Mesenteric fat pad (tissue), 1 donor: ENCODE measurements around the gene CA14. TPM values are rescaled to one million over a fixed set of nuclear protein-coding genes. Genes with fewer than 3 reads are reported as not detected.

Experiments
- DNase-seq: peaks from one replicate; pipeline ENCODE4 v3.0.0-alpha.2; 2020; ENCODE audit warnings: low spot score
- total RNA-seq: library from RNA; stranded (reverse); fragmentation: NEBNext Ultra II Directional; extraction: Animal tissue kit (Norgen Biotek cat#: 25700); gene quantifications from one replicate; pipeline ENCODE4 v1.2.1, GENCODE V29; 2021
- donor health status: DM: yes; HTN: yes; CAD: no.

The CA14 gene
- total RNA-seq, 1 donor from 2014 or later = not detected

- DNase-seq = peak; percentile 94
Measured at GRCh38 chr1:150235852-150236613, 21.5 kb upstream of the CA14 start, which contains the start of gene ANP32E. Gene ANP32E, minus strand, starts transcription at chr1:150236112. Its CDS starts 326 bp downstream, at chr1:150235786.

DNA sequence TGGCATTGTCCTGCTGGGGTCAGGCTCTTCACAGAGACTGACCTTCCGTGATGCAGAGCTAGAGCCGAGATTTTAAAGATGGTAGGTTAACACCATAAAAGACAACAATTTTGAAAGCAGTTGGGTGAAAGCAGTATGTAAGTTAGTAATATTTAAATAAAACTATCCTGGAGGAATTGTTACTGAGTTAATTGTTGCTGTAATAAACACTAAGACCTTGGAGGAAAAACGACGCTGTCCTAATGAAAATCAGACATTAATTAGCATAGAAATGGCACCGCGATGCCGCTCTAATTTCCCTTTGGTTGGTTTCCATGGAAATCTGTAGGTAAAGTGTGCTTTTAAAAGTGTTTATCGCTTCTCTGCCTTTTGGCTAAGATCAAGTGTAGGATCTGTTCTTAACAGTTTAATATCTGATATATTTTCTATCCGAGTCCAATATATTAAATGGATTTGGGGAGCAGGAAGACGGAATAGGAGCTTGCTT, 20.9 kb upstream of the CA14 start:
- DNase-seq = no peak

DNA sequence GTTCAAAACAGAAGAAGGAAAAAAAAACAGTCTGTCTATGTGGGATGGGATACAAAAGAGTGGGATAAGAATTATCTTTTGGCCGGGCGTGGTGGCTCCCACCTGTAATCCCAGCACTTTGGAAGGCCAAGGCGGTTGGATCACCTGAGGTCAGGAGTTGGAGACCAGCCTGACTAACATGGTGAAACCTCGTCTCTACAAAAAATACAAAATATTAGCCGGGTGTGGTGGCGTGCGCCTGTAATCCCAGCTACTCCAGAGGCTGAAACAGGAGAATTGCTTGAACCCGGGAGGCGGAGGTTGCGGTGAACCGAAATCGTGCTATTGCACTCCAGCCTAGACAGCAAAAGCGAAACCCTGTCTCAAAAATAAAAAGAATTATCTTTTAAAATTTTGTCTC, 20.4 kb upstream of the CA14 start:
- DNase-seq = peak; percentile 67

DNA sequence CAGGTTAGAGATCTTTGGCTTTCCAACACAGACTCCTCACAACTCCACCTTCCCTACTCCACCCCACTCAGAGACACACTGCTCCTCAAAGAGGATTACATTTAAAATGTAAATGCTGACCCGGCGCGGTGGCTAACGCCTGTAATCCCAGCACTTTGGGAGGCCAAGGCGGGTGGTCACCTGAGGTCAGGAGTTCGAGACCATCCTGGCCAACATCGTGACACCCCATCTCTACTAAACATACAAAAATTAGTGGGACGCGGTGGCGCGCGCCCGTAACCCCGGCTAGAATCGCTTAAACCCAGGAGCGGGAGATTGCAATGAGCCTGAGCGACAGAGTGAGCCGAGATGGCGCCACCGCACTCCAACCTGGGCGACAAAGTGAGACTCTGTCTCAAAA, 19.8 kb upstream of the CA14 start:
- peak; percentile 83 for DNase-seq

DNA sequence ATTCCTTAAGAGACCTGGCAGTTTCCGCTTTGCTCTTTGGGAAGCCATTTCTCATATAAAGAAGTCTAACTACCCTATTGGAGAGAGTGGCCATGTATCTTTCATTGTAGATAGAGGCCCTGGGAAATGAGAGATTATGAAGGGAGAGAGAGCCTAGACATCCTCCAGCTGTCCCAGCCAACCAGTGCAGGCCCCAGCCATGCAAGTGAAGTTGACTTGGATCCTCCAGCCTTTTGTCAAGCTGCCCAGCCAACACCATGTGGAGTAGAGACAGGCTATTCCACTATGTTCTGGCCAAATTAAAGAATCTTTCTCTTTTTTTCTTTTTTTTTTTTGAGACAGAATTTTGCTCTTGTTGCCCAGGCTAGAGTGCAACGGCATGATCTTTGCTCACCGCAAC, 14.6 kb upstream of the CA14 start:
- no peak for DNase-seq

DNA sequence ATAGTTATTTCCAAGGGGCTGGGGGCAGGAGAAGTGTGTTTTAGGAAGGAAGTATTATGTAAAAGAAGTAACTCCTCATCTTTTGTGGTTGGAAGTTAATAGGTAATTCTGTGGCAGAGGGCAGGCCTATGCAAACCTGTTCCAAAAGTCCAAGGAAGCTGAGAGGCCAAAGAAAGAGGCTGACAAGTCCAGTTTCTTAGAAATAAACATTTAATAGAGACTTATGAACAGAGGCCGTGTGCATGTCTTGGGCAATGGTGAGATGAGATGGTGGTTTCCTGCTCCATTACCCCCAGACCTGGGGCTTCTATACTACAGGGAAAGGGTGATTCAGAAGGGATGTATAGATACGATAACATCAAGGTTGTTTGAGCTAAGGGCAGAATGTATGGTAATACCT, 7.6 kb upstream of the CA14 start:
- peak; percentile 1 for DNase-seq

DNA sequence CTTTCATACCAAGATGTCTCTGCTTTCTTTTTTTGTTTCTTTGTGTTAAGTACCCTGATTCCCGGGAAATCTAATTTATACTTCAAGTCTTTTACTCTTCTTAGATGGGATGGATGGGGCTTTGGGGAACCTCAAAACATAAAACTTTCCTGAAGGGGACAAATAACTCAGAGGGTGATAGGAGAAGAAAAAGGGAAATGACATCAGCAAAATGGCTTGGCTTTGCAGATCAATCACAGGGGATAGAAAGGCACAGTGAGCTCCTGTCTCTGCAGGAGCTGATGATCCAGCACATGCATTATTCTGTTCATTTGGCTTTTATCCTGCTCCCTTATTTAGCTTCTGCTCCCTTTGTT, 1.4 kb upstream of the CA14 start:
- DNase-seq = no peak

DNA sequence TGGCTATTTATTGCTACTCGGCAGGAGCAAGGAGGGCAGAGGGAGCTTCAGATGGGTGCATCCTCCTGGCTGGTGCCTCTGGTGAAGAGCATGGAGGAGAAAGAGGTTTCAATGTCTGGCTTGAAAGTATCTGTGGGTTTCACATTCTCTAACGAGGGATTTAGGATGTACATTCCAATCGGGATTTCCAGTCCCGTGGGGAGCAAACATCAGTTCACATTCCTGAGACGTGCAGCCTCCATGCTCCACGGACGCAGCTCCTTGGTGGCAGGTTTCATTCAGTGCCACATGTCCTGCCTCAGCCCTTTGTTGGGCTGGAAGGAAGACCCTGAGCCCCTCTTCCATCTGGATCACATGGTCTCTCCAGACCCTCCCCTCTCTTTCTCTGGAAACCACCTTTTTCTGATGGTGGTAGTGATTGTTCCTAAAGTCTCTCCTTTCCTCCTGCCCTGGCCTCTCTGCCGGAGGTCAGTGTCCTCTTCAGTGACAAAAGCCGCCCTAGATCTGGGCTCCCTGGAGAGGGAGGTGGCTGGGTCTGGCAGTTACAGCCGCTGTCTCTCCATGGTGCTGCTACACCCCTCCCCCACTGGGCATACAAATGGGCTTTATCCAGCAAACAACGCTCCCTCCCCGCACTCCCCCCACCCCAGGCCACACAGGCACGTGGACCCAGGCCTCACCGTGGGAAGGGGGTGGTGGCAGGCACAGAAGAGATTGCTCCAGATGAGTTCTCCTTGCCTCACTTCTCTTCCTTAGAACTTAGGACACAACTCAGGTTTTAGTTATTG, 826 bp upstream of the CA14 start:
- no peak for DNase-seq

GRCh38 chr1:150259217-150259616, 1.6 kb downstream of the CA14 start:
- no peak for DNase-seq

- no peak for DNase-seq
Measured at GRCh38 chr1:150259758-150260669, 2.4 kb downstream of the CA14 start.

- no peak for DNase-seq
Measured at GRCh38 chr1:150261367-150261766, 3.8 kb downstream of the CA14 start.

GRCh38 chr1:150262388-150263320, 5.1 kb downstream of the CA14 start:
- DNase-seq = no peak

DNA sequence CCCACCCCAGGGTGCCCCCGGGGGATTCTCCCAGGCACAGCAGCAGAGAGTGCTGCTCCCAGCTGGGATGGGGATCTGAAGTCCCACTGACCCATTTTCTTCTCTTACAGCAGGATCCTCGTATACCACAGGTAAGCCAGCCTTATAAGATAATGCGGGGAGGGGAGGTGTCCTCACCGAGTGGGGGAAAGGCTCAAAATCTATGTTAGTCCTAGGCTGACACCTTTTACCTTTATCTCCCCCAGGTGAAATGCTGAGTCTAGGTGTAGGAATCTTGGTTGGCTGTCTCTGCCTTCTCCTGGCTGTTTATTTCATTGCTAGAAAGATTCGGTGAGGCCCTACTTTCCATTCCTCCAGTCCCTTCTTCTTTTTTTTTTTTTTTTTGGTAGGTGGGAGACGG, 6.0 kb downstream of the CA14 start:
- DNase-seq = no peak

- no peak for DNase-seq
Measured at GRCh38 chr1:150267896-150268295, 10.3 kb downstream of the CA14 start.

- DNase-seq = no peak
Measured at GRCh38 chr1:150268340-150268704, 10.7 kb downstream of the CA14 start.

- peak; percentile 99 for DNase-seq
Measured at GRCh38 chr1:150268705-150269403, 11.3 kb downstream of the CA14 start, which contains the start of gene APH1A. Gene APH1A, minus strand, starts transcription at chr1:150269016. Its CDS starts 206 bp downstream, at chr1:150268810.

GRCh38 chr1:150269451-150269850, 11.9 kb downstream of the CA14 start:
- no peak for DNase-seq

- DNase-seq = no peak
Measured at GRCh38 chr1:150271291-150271959, 13.9 kb downstream of the CA14 start.

DNA sequence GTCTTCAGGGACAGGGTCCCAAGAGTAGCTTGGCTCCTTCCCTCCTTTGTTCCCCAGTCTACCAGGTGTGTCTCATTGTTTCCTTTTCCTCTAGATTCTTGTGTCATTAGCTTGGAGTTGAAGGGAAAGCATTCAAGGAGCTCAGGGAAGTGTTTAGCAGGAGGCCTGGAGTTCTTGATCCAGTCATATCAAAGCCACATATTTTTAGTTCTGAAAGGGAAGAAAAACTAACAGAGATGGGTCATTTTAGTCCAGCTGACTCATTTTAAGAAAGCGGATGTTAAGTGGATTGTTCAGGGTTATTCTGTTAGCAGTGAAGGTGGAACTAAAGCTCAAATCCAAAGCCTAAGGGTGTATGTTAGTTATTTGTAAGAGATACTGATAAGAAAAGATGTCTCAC, 15.7 kb downstream of the CA14 start:
- DNase-seq = no peak
